ENCODE results near the gene NXPH1. TPM values are rescaled to one million over a fixed set of nuclear protein-coding genes. Genes with fewer than 3 reads are reported as not detected.

Gene NXPH1
- total RNA-seq, 3 donors from 2014 or later (not counting 1 experiment from before 2014, with no cell fraction given), result not detected

GRCh38 chr7:8511855-8512254 lies 78.4 kb downstream of the NXPH1 start:
- Mint-ChIP-seq H3K27ac (no peak overlapping the region), H3K4me3 (no peak overlapping the region), H3K36me3 (no peaks in the 10 kb centered on the region), H3K4me1 (no peaks in the 10 kb centered on the region), H3K9me3 (peaks cover 0 to 3% of the 10 kb centered on the region in 2 donors), H3K27me3 (ENCODE audit: low read depth in 2 of 2) (no peaks in the 10 kb centered on the region)
- no peak overlapping the region for H3K4me3 ChIP-seq (ENCODE audit: low read length)
- no peaks in the 10 kb centered on the region for H3K9me3 ChIP-seq (ENCODE audit: control insufficient read depth, insufficient read depth, low read length)
- no peak overlapping the region for H3K27ac ChIP-seq (ENCODE audit: low read length)
- ATAC-seq (no peak), DNase-seq (no peak)
- H3K4me1 ChIP-seq (ENCODE audit: control insufficient read depth, insufficient read depth, low read length), result no peaks in the 10 kb centered on the region
- no peaks in the 10 kb centered on the region for H3K27me3 ChIP-seq (ENCODE audit: control insufficient read depth, insufficient read depth, low read length)
- intact Hi-C loops (cut with micrococcal nuclease), result no loop called here
- no peaks in the 10 kb centered on the region for H3K36me3 ChIP-seq (ENCODE audit: control insufficient read depth, insufficient read depth, low read length)
- TF ChIP-seq CTCF (IDR thresholded peaks at IDR 0.05), result no peak
- WGBS (ENCODE audit: insufficient coverage), result 79% methylated on average over 2 of the region's 3 CpGs

GRCh38 chr7:8514781-8515519 lies 81.5 kb downstream of the NXPH1 start:
- Histone ChIP-seq H3K27me3 (ENCODE audit: control insufficient read depth, insufficient read depth, low read length) (no peaks in the 10 kb centered on the region), H3K27ac (ENCODE audit: low read length) (no peak overlapping the region), H3K4me3 (ENCODE audit: low read length) (no peak overlapping the region), H3K36me3 (ENCODE audit: control insufficient read depth, insufficient read depth, low read length) (no peaks in the 10 kb centered on the region), H3K9me3 (ENCODE audit: control insufficient read depth, insufficient read depth, low read length) (no peaks in the 10 kb centered on the region), H3K4me1 (ENCODE audit: control insufficient read depth, insufficient read depth, low read length) (no peaks in the 10 kb centered on the region)
- 50% methylated on average over 2 of the region's 3 CpGs for WGBS (ENCODE audit: insufficient coverage)
- H3K4me3 Mint-ChIP-seq, result no peak overlapping the region
- ATAC-seq, result no peak
- H3K27me3 Mint-ChIP-seq (ENCODE audit: low read depth in 2 of 2), result no peaks in the 10 kb centered on the region
- no peak for TF ChIP-seq CTCF (IDR thresholded peaks at IDR 0.05)
- DNase-seq, result no peak
- intact Hi-C loops (cut with micrococcal nuclease), result no loop called here
- H3K36me3 Mint-ChIP-seq, result no peaks in the 10 kb centered on the region
- no peaks in the 10 kb centered on the region for H3K9me3 Mint-ChIP-seq
- H3K27ac Mint-ChIP-seq, result no peak overlapping the region
- H3K4me1 Mint-ChIP-seq, result no peaks in the 10 kb centered on the region

GRCh38 chr7:8515640-8516185 lies 82.3 kb downstream of the NXPH1 start:
- H3K4me3 ChIP-seq (ENCODE audit: low read length), result no peak overlapping the region
- no peak for TF ChIP-seq CTCF (IDR thresholded peaks at IDR 0.05)
- no peaks in the 10 kb centered on the region for H3K36me3 ChIP-seq (ENCODE audit: control insufficient read depth, insufficient read depth, low read length)
- H3K27ac Mint-ChIP-seq, result no peak overlapping the region
- H3K27me3 Mint-ChIP-seq (ENCODE audit: low read depth in 2 of 2), result no peaks in the 10 kb centered on the region
- no peaks in the 10 kb centered on the region for H3K9me3 Mint-ChIP-seq
- H3K27me3 ChIP-seq (ENCODE audit: control insufficient read depth, insufficient read depth, low read length), result no peaks in the 10 kb centered on the region
- H3K4me3 Mint-ChIP-seq, result no peak overlapping the region
- no peaks in the 10 kb centered on the region for H3K4me1 ChIP-seq (ENCODE audit: control insufficient read depth, insufficient read depth, low read length)
- WGBS (ENCODE audit: insufficient coverage), result 80% methylated on average over 5 of the region's 5 CpGs
- no peak overlapping the region for H3K27ac ChIP-seq (ENCODE audit: low read length)
- ATAC-seq (no peak), DNase-seq (no peak)
- H3K9me3 ChIP-seq (ENCODE audit: control insufficient read depth, insufficient read depth, low read length), result no peaks in the 10 kb centered on the region
- H3K4me1 Mint-ChIP-seq, result no peaks in the 10 kb centered on the region
- no peaks in the 10 kb centered on the region for H3K36me3 Mint-ChIP-seq
- intact Hi-C loops (cut with micrococcal nuclease), result no loop called here

Measured in natural killer cell (primary cell).